ENCODE data around the gene BDP1.
"Not testable (repeated sequence)": the region's sequence is repeated elsewhere in the genome, so short reads cannot be mapped to it uniquely, and the experiment has no call there.

The BDP1 gene

DNA sequence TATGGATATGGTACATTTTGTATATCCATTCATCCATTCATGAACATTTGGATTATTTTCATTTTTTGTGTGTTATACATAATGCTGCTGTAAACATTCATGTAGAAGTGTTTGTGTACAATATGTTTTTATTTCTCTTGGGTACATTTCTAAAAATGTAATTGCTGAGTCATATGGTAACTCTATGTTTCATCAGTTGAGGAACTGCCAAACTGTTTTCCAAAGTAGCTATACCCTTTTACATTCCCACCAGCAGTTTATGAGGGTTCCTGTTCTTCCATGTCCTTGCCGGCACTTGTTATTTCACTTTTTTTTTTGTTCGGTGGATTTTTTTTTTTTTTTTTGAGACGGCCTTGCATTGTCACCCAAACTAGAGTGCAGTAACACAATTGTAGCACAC, 77.7 kb downstream of the BDP1 start:
- ChIA-PET POLR2A (no interaction called here), CTCF (no interaction called here)
- no peak overlapping the region for H3K4me3 ChIP-seq (ENCODE audit: low read depth, low read length)
- no peak for DNase-seq (ENCODE audit: low read depth, low spot score)
- TF ChIP-seq, protein P1, sequence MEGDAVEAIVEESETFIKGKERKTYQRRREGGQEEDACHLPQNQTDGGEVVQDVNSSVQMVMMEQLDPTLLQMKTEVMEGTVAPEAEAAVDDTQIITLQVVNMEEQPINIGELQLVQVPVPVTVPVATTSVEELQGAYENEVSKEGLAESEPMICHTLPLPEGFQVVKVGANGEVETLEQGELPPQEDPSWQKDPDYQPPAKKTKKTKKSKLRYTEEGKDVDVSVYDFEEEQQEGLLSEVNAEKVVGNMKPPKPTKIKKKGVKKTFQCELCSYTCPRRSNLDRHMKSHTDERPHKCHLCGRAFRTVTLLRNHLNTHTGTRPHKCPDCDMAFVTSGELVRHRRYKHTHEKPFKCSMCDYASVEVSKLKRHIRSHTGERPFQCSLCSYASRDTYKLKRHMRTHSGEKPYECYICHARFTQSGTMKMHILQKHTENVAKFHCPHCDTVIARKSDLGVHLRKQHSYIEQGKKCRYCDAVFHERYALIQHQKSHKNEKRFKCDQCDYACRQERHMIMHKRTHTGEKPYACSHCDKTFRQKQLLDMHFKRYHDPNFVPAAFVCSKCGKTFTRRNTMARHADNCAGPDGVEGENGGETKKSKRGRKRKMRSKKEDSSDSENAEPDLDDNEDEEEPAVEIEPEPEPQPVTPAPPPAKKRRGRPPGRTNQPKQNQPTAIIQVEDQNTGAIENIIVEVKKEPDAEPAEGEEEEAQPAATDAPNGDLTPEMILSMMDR (IDR thresholded peaks at IDR 0.05; ENCODE audit: insufficient read depth, low read length, missing control alignments), result no peak

DNA sequence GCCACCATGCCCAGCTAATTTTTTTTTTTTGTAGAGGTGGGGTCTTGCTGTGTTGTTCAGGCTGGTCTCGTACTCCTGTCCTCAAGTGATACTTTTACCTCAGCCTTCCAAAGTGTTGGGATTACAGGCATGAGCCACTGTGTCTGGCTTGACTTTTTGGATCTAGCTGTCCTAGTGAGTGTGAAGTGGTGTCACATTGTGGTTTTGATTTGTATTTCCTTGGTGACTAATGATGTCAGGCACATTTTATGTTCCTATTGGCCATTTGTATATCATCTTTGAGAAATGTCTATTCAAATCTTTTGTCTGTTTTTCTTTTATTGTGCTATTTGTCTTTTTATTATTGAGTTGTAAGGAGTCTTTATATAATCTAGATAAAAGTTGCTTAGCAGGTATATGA, 78.2 kb downstream of the BDP1 start:
- no peak for DNase-seq (ENCODE audit: low read depth, low spot score)
- CTCF ChIA-PET, result no interaction called here
- POLR2A ChIA-PET, result no interaction called here
- TF ChIP-seq, protein P1 (IDR thresholded peaks at IDR 0.05; ENCODE audit: insufficient read depth, low read length, missing control alignments), result no peak
- no peak overlapping the region for H3K4me3 ChIP-seq (ENCODE audit: low read depth, low read length)

DNA sequence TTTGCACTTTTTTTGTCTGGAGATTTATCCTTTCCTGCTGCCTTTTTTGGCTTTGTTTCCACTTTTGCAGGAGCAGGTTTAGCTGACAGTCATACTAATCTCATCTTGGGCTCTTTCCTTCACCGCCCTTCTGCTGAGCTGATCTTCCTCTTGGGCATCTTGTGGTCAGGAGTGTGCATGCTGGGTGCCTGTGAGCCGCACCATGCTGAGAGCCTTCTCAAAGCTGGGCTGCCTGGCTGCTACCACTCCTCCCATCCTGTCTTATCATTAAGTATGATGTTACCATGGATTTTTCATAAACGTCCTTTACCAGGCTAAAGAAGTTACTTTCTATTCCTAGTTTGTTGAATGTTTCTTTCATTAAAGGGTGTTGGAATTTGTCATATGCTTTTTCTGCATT, 82.2 kb downstream of the BDP1 start:
- DNase-seq (ENCODE audit: low read depth, low spot score), result no peak
- TF ChIP-seq, protein P1 (IDR thresholded peaks at IDR 0.05; ENCODE audit: insufficient read depth, low read length, missing control alignments), result no peak
- ChIA-PET POLR2A (no interaction called here), CTCF (no interaction called here)
- no peak overlapping the region for H3K4me3 ChIP-seq (ENCODE audit: low read depth, low read length)

DNA sequence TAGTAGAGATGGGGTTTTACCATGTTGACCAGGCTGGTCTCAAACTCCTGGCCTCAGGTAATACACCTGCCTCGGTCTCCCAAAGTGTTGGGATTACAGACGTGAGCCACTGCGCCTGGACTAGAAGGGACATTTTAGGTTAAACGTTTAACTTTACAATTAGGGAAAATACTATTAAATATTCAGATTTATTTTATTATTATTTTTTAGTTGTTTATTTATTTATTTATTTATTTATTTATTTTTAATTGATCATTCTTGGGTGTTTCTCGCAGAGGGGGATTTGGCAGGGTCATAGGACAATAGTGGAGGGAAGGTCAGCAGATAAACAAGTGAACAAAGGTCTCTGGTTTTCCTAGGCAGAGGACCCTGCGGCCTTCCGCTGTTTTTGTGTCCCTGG, 95.4 kb downstream of the BDP1 start:
- H3K4me3 ChIP-seq (ENCODE audit: low read depth, low read length); POLR2A ChIA-PET; DNase-seq (ENCODE audit: low read depth, low spot score); CTCF ChIA-PET: not testable (repeated sequence)

DNA sequence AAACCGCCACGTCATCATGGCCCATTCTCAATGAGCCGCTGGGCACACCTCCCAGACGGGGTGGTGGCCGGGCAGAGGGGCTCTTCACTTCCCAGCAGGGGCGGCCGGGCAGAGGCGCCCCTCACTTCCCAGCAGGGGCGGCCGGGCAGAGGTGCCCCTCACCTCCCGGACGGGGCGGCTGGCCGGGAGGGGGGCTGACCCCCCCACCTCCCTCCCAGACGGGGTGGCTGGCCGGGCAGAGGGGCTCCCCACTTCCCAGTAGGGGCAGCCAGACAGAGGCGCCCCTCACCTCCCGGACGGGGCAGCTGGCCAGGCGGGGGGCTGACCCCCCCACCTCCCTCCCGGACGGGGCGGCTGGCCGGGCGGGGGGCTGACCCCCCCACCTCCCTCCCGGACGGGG, 96.1 kb downstream of the BDP1 start:
- H3K4me3 ChIP-seq (ENCODE audit: low read depth, low read length); DNase-seq (ENCODE audit: low read depth, low spot score); CTCF ChIA-PET; POLR2A ChIA-PET: not testable (repeated sequence)

DNA sequence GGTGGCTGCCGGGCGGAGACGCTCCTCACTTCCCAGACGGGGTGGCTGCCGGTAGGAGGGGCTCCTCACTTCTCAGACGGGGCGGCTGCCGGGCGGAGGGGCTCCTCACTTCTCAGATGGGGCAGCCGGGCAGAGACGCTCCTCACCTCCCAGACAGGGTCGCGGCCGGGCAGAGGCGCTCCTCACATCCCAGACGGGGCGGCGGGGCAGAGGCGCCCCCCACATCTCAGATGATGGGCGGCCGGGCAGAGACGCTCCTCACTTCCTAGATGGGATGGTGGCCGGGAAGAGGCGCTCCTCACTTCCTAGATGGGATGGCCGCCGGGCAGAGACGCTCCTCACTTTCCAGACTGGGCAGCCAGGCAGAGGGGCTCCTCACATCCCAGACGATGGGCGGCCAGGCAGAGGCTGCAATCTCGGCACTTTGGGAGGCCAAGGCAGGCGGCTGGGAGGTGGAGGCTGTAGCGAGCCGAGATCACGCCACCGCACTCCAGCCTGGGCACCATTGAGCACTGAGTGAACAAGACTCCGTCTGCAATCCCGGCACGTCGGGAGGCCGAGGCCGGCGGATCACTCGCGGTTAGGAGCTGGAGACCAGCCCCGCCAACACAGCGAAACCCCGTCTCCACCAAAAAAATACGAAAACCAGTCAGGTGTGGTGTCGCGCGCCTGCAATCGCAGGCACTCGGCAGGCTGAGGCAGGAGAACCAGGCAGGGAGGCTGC, 96.7 kb downstream of the BDP1 start:
- POLR2A ChIA-PET; H3K4me3 ChIP-seq (ENCODE audit: low read depth, low read length); CTCF ChIA-PET; DNase-seq (ENCODE audit: low read depth, low spot score): not testable (repeated sequence)

DNA sequence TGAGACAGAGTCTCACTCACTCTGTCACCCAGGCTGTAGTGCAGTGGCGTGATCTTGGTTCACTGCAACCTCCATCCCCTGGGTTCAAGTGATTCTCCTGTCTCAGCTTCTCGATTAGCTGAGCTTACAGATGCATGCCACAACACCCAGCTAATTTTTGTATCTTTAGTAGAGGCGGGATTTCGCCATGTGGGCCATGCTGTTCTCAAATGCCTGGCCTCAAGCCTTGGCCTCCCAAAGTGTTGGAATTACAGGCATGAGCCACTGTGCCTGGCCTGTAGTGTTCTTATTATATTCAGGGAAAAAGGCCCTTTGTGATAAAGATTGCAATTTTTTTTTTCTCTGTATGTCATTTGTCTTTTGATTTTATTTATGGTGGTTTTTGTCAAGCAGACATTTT, 107.7 kb downstream of the BDP1 start:
- TF ChIP-seq, protein P1 (IDR thresholded peaks at IDR 0.05; ENCODE audit: insufficient read depth, low read length, missing control alignments), result no peak
- no peak for DNase-seq (ENCODE audit: low read depth, low spot score)
- H3K4me3 ChIP-seq (ENCODE audit: low read depth, low read length), result no peak overlapping the region
- ChIA-PET POLR2A (no interaction called here), CTCF (no interaction called here)

DNA sequence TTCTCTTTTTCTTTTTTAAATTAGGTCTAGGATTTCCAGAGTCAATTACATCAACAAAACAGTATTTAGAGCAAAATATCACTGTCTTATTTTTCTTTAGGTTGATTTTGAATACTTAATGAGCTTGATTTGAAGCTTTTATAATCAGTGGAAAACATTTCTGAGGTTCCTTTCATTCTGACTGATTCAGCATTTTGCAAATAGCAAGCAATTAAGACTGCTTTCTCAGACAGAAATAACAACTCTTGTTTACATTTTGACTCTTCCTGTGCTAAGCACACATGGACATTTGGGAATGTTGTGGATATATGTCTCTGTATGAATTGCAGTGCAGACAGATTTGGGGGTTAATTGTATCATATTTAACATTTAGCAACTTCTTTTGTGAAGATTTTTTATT, 109.4 kb downstream of the BDP1 start:
- POLR2A ChIA-PET, result no interaction called here
- TF ChIP-seq, protein P1 (IDR thresholded peaks at IDR 0.05; ENCODE audit: insufficient read depth, low read length, missing control alignments), result no peak
- no peak for DNase-seq (ENCODE audit: low read depth, low spot score)
- H3K4me3 ChIP-seq (ENCODE audit: low read depth, low read length), result no peak overlapping the region
- CTCF ChIA-PET, result no interaction called here

Data from AG04449 (cell line).